Coronary artery (tissue), 2 donors: Measurements from ENCODE around the gene MATCAP1.

Experiments
- DNase-seq: peaks from one replicate; pipeline ENCODE4 v3.0.0-alpha.2; 2017; ENCODE audit warnings: low spot score
- H3K27ac ChIP-seq, 2 donors: fragments of 200-600 bp; sonication (generic); one replicate each; pipeline ENCODE4 v1.5.1; 2016 to 2019
- H3K4me3 ChIP-seq: fragments of 200-600 bp; sonication (generic); 2 replicates; pipeline ENCODE4 v1.5.1; 2016; ENCODE audit warnings: mild to moderate bottlenecking, moderate library complexity
- TF ChIP-seq, protein P1 (sequence below): fragments of 200-600 bp; sonication (generic); IDR thresholded peaks from one replicate; pipeline ENCODE4 v1.5.1; 2019; ENCODE audit warnings: antibody characterized with exemption

MATCAP1 gene

DNA sequence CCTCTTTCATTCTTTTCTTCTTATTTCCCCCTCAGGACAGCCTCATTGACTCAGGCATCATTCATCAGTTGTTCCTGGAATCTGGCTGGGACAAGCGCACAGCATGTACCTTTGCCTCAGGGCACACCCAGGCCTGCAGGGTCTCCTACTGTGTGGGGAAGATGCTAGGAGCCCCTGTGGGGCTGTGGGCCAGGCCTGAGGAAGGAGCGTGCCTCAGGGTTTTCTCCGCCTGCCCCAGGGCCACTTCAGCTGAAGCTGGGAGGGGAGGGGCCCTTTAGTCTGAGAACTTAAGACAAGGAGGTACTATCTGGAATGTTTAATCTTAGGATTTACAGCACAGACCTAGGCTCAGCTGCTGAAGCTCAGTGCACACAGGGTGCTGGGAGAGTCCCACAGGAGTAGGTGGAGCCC lies 23.1 kb upstream of the MATCAP1 start:
- no peak overlapping the region for H3K27ac ChIP-seq
- TF ChIP-seq, protein P1, sequence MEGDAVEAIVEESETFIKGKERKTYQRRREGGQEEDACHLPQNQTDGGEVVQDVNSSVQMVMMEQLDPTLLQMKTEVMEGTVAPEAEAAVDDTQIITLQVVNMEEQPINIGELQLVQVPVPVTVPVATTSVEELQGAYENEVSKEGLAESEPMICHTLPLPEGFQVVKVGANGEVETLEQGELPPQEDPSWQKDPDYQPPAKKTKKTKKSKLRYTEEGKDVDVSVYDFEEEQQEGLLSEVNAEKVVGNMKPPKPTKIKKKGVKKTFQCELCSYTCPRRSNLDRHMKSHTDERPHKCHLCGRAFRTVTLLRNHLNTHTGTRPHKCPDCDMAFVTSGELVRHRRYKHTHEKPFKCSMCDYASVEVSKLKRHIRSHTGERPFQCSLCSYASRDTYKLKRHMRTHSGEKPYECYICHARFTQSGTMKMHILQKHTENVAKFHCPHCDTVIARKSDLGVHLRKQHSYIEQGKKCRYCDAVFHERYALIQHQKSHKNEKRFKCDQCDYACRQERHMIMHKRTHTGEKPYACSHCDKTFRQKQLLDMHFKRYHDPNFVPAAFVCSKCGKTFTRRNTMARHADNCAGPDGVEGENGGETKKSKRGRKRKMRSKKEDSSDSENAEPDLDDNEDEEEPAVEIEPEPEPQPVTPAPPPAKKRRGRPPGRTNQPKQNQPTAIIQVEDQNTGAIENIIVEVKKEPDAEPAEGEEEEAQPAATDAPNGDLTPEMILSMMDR = no peak
- DNase-seq = no peak
- H3K4me3 ChIP-seq = no peak overlapping the region

DNA sequence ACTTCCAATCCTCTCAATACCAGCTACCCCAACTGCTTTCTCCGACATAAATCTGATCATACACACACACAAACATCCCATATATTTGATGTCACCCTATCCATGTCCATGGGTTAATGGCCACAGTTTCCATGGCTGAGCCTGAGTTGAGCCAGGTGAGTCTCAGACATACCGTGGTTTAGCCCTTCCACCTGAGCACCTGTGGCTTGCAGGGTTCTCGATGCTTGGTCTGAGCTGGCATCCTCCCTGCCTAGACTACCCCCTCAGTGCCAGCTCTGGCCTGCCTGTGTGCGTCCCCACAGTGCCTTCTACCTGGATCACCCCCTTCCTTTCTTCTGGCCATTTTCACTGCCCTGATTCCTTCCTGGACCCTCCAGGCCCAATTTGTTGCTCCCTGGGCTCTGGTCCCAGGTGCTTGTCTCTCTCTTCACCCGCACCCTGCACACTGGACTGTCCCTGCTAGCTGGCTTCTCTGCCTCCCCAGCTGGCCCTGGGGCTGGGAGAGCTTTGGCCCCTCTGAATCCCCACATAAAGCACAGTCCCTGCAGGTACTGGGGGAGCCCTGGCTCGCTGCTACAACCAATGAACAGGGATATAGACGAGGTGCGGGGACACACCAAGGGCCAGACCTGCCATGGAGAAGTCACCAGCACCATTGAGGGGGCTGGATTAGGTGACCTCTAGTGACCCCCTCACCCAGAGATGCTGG lies 22.5 kb upstream of the MATCAP1 start:
- DNase-seq = no peak
- H3K4me3 ChIP-seq = no peak overlapping the region
- TF ChIP-seq, protein P1 = no peak
- H3K27ac ChIP-seq = no peak overlapping the region

DNA sequence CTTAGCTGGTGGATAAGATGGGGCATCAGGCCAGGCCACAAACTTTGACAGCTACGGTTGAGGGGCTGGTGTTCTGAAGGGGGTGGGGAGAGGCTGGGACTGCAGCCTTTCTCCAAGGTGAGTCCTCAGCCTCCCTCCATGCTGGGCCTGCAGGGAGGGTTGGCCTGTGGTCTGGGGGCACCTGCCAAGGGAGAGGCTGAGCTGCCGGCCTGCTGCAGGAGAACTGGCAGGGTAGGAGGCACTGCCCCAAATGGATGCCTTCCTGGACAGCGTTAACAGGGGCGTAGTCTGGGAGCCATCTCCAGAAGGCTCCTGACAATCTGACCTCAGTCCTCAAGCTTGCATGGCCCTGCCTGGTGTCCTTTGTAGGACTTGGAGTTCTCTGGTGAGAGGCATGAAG lies 20.3 kb upstream of the MATCAP1 start:
- DNase-seq = no peak
- Histone ChIP-seq H3K4me3 (no peak overlapping the region), H3K27ac (no peak overlapping the region)
- TF ChIP-seq, protein P1 = no peak

DNA sequence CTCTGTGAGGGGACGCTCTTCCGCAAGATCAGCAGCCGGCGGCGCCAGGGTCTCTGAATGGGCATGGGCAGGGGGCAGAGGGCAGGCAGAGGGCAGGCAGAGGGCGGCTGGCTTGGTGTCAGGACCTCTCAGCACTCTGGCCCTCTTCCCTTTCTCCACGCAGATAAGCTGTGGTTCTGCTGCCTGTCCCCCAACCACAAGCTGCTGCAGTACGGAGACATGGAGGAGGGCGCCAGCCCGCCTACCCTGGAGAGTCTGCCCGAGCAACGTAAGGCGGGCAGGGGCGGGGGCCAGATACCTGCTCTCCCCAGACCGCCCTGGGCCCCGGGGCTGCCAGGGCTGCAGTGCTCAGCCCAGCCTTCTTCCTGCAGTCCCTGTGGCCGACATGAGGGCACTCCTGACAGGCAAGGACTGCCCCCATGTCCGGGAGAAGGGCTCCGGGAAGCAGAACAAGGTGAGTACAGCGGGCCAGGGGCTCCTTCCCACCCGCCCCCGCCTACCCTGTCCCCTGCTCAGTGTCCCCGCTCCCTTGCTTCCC lies 19.3 kb upstream of the MATCAP1 start:
- no peak for DNase-seq
- no peak overlapping the region for H3K4me3 ChIP-seq
- TF ChIP-seq, protein P1 = no peak
- H3K27ac ChIP-seq = no peak overlapping the region

DNA sequence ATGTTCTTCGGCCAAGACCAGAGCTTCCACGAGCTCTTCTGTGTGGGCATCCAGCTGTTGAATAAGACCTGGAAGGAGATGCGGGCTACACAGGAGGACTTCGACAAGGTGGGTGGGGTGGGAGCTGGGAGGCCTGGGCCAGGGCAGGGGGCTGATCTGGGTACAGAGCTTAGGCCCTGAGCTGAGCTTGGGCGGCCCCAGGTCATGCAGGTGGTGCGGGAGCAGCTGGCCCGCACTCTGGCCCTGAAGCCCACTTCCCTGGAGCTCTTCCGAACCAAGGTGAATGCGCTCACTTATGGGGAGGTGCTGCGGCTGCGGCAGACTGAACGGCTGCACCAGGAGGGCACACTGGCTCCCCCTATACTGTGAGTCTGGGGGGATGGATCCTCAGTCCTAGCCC lies 18.7 kb upstream of the MATCAP1 start:
- Histone ChIP-seq H3K4me3 (no peak overlapping the region), H3K27ac (no peak overlapping the region)
- TF ChIP-seq, protein P1 = no peak
- DNase-seq = no peak

DNA sequence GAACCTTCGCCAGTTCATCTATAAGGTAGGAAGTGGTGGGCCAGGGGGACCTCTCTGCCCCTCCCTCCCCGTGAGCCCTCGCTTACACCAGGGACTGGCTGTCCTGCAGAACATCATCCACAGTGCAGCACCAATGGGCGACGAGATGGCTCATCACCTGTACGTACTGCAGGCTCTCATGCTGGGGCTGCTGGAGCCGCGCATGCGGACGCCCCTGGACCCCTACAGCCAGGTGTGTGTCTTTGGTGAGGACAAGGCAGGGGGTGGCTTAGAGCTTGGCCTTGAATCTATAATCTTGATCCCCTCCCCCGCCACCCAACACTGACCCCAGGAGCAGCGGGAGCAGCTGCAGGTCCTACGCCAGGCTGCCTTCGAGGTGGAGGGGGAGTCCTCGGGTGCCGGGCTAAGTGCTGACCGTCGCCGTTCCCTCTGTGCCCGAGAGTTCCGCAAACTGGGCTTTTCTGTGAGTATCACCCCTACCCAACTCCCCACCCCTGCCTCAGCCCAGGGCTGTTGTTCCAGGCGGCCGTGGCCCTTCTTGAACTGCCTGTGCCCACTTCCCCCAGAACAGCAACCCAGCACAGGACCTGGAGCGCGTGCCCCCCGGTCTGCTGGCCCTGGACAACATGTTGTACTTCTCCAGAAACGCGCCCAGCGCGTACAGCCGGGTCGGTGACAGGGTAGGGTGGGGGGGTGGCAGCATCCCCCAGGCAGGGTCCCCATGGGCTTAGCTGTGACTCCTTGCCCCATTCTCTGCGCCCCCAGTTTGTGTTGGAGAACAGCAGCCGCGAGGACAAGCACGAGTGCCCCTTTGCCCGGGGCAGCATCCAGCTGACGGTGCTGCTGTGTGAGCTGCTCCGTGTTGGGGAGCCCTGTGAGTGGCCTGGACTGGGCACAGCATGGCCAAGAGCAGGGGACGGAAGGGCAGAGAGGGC lies 17.9 kb upstream of the MATCAP1 start:
- no peak overlapping the region for H3K27ac ChIP-seq
- H3K4me3 ChIP-seq = no peak overlapping the region
- TF ChIP-seq, protein P1 = no peak
- DNase-seq = no peak
